ENCODE measurements around the gene MOCS1.
"Not testable (repeated sequence)": the region's sequence is repeated elsewhere in the genome, so short reads cannot be mapped to it uniquely, and the experiment has no call there.

Gene MOCS1

GRCh38 chr6:39978240-39978639 lies 44.0 kb upstream of the MOCS1 start:
- no peak for DNase-seq (ENCODE audit: low spot score)
- in situ Hi-C loops (cut with MboI; ENCODE audit: low pct_unique_long_range_greater_than_20kb, low sequenced_read_pairs, unreplicated experiment): no loop called here
- no peak for TF ChIP-seq CTCF (IDR thresholded peaks at IDR 0.05; ENCODE audit: extremely low read depth, insufficient read depth, missing control alignments)

GRCh38 chr6:39973661-39974060 lies 39.4 kb upstream of the MOCS1 start:
- TF ChIP-seq CTCF (IDR thresholded peaks at IDR 0.05; ENCODE audit: extremely low read depth, insufficient read depth, missing control alignments): no peak
- in situ Hi-C loops (cut with MboI; ENCODE audit: low pct_unique_long_range_greater_than_20kb, low sequenced_read_pairs, unreplicated experiment): no loop called here
- no peak for DNase-seq (ENCODE audit: low spot score)

DNA sequence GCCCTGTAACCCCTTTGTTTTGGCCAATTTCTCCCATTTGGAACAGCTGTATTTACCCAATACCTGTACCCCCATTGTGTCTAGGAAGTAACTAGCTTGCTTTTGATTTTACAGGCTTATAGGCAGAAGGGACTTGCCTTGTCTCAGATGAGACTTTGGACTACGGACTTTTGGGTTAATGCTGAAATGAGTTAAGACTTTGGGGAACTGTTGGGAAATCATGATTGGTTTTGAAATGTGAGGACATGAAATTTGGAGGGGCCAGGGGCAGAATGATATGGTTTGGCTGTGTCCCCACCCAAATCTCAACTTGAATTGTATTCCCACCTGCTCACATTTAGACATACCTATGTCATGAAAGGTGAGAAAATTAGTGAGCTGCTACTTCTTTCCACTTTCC lies 38.5 kb upstream of the MOCS1 start:
- in situ Hi-C loops (cut with MboI; ENCODE audit: low pct_unique_long_range_greater_than_20kb, low sequenced_read_pairs, unreplicated experiment); DNase-seq (ENCODE audit: low spot score): not testable (repeated sequence)

DNA sequence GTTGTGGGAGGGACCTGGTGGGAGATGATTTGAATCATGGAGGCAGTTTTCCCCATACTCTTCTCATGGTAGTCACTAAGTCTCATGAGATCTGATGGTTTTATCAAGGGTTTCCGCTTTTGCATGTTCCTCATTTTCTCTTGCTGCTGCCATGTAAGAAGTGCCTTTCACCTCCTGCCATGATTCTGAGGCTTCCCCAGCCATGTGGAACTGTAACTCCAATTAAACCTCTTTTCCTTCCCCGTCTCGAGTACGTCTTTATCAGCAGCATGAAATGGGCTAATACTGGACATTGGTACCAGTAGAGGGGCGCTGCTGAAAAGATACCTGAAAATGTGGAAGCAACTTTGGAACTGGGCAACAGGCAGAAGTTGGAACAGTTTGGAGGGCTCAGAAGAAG lies 36.9 kb upstream of the MOCS1 start:
- in situ Hi-C loops (cut with MboI; ENCODE audit: low pct_unique_long_range_greater_than_20kb, low sequenced_read_pairs, unreplicated experiment); DNase-seq (ENCODE audit: low spot score): not testable (repeated sequence)

GRCh38 chr6:39965751-39966150 lies 31.5 kb upstream of the MOCS1 start:
- DNase-seq (ENCODE audit: low spot score): no peak
- no peak for TF ChIP-seq CTCF (IDR thresholded peaks at IDR 0.05; ENCODE audit: extremely low read depth, insufficient read depth, missing control alignments)
- in situ Hi-C loops (cut with MboI; ENCODE audit: low pct_unique_long_range_greater_than_20kb, low sequenced_read_pairs, unreplicated experiment): no loop called here

GRCh38 chr6:39964530-39964929 lies 30.3 kb upstream of the MOCS1 start:
- no peak for TF ChIP-seq CTCF (IDR thresholded peaks at IDR 0.05; ENCODE audit: extremely low read depth, insufficient read depth, missing control alignments)
- in situ Hi-C loops (cut with MboI; ENCODE audit: low pct_unique_long_range_greater_than_20kb, low sequenced_read_pairs, unreplicated experiment): no loop called here
- no peak for DNase-seq (ENCODE audit: low spot score)

- no peak for TF ChIP-seq CTCF (IDR thresholded peaks at IDR 0.05; ENCODE audit: extremely low read depth, insufficient read depth, missing control alignments)
- DNase-seq (ENCODE audit: low spot score): no peak
- in situ Hi-C loops (cut with MboI; ENCODE audit: low pct_unique_long_range_greater_than_20kb, low sequenced_read_pairs, unreplicated experiment): no loop called here
Measured at GRCh38 chr6:39964094-39964493, 29.8 kb upstream of the MOCS1 start.

GRCh38 chr6:39962831-39963230 lies 28.6 kb upstream of the MOCS1 start:
- DNase-seq (ENCODE audit: low spot score): no peak
- TF ChIP-seq CTCF (IDR thresholded peaks at IDR 0.05; ENCODE audit: extremely low read depth, insufficient read depth, missing control alignments): no peak
- in situ Hi-C loops (cut with MboI; ENCODE audit: low pct_unique_long_range_greater_than_20kb, low sequenced_read_pairs, unreplicated experiment): no loop called here

Measured in GM13977 (cell line).